Measurements from ENCODE around the gene ZSCAN29.
"Not testable (repeated sequence)": the region's sequence is repeated elsewhere in the genome, so short reads cannot be mapped to it uniquely, and the experiment has no call there.

Gene ZSCAN29

GRCh38 chr15:43370975-43371974, at the start of gene ZSCAN29, which contains the start of gene TUBGCP4:
Gene ZSCAN29, minus strand, starts transcription at chr15:43371043. Its CDS starts 1,130 bp downstream, at chr15:43369913.
Gene TUBGCP4, plus strand, starts transcription at chr15:43371101. Its CDS starts 254 bp downstream, at chr15:43371355.
- DNase-seq (ENCODE audit: low spot score) = peak; percentile 84

GRCh38 chr15:43420435-43420834, 49.6 kb upstream of the ZSCAN29 start:
- no peak for DNase-seq (ENCODE audit: low spot score)

GRCh38 chr15:43414196-43414595, 43.4 kb upstream of the ZSCAN29 start:
- DNase-seq (ENCODE audit: low spot score) = no peak

GRCh38 chr15:43412096-43412495, 41.3 kb upstream of the ZSCAN29 start:
- DNase-seq (ENCODE audit: low spot score) = no peak

- DNase-seq (ENCODE audit: low spot score) = peak; percentile 67
Measured at GRCh38 chr15:43410572-43411214, 39.9 kb upstream of the ZSCAN29 start.

GRCh38 chr15:43408789-43409188, 37.9 kb upstream of the ZSCAN29 start:
- peak; percentile 44 for DNase-seq (ENCODE audit: low spot score)

- DNase-seq (ENCODE audit: low spot score) = no peak
Measured at GRCh38 chr15:43406808-43407207, 36.0 kb upstream of the ZSCAN29 start.

GRCh38 chr15:43406189-43406588, 35.3 kb upstream of the ZSCAN29 start:
- no peak for DNase-seq (ENCODE audit: low spot score)

GRCh38 chr15:43404130-43404529, 33.3 kb upstream of the ZSCAN29 start:
- DNase-seq (ENCODE audit: low spot score) = no peak

GRCh38 chr15:43403616-43404015, 32.8 kb upstream of the ZSCAN29 start:
- no peak for DNase-seq (ENCODE audit: low spot score)

GRCh38 chr15:43402255-43402654, 31.4 kb upstream of the ZSCAN29 start:
- no peak for DNase-seq (ENCODE audit: low spot score)

GRCh38 chr15:43393592-43393991, 22.7 kb upstream of the ZSCAN29 start:
- not testable (repeated sequence) for DNase-seq (ENCODE audit: low spot score)

GRCh38 chr15:43390723-43391122, 19.9 kb upstream of the ZSCAN29 start:
- no peak for DNase-seq (ENCODE audit: low spot score)

GRCh38 chr15:43383070-43383469, 12.2 kb upstream of the ZSCAN29 start:
- DNase-seq (ENCODE audit: low spot score) = no peak

- DNase-seq (ENCODE audit: low spot score) = no peak
Measured at GRCh38 chr15:43382310-43382709, 11.5 kb upstream of the ZSCAN29 start.

- peak; percentile 29 for DNase-seq (ENCODE audit: low spot score)
Measured at GRCh38 chr15:43378601-43379000, 7.8 kb upstream of the ZSCAN29 start.

GRCh38 chr15:43376017-43376705, 5.3 kb upstream of the ZSCAN29 start:
- DNase-seq (ENCODE audit: low spot score) = peak; percentile 66

GRCh38 chr15:43370310-43370974, 401 bp downstream of the ZSCAN29 start:
- no peak for DNase-seq (ENCODE audit: low spot score)

GRCh38 chr15:43361313-43361903, 9.4 kb downstream of the ZSCAN29 start:
- no peak for DNase-seq (ENCODE audit: low spot score)

- no peak for DNase-seq (ENCODE audit: low spot score)
Measured at GRCh38 chr15:43360821-43361220, 10.0 kb downstream of the ZSCAN29 start.

- no peak for DNase-seq (ENCODE audit: low spot score)
Measured at GRCh38 chr15:43352693-43353382, 18.0 kb downstream of the ZSCAN29 start.
